SKM-1 treated with dmso at 0.1 percent for 144 hours (cell line): ENCODE results near the gene RSAD1.
"Not testable (repeated sequence)": the region's sequence is repeated elsewhere in the genome, so short reads cannot be mapped to it uniquely, and the experiment has no call there.

Experiments used
- DNase-seq: peaks from one replicate; lab custom pipeline; 2025; ENCODE audit not compliant: unreplicated experiment; lab: John Stamatoyannopoulos, UW

RSAD1 gene

GRCh38 chr17:50471009-50471905 is 7.4 kb upstream of the RSAD1 start:
- DNase-seq: no peak

- no peak for DNase-seq
Measured at GRCh38 chr17:50472286-50472685, 6.4 kb upstream of the RSAD1 start.

- not testable (repeated sequence) for DNase-seq
Measured at GRCh38 chr17:50472761-50473161, 5.9 kb upstream of the RSAD1 start.

- DNase-seq: no peak
Measured at GRCh38 chr17:50473901-50474300, 4.8 kb upstream of the RSAD1 start.

- DNase-seq: no peak
Measured at GRCh38 chr17:50474523-50474922, 4.1 kb upstream of the RSAD1 start.

- DNase-seq: no peak
Measured at GRCh38 chr17:50475362-50475761, 3.3 kb upstream of the RSAD1 start.

GRCh38 chr17:50475775-50476544 is 2.7 kb upstream of the RSAD1 start:
- not testable (repeated sequence) for DNase-seq

- DNase-seq: no peak
Measured at GRCh38 chr17:50476545-50477315, 1.9 kb upstream of the RSAD1 start.

- no peak for DNase-seq
Measured at GRCh38 chr17:50477976-50478375, 684 bp upstream of the RSAD1 start.

GRCh38 chr17:50479522-50480141 is 972 bp downstream of the RSAD1 start:
- DNase-seq: peak; percentile 73

GRCh38 chr17:50480142-50480764 is 1.6 kb downstream of the RSAD1 start:
- DNase-seq: no peak

- DNase-seq: peak; percentile 43
Measured at GRCh38 chr17:50480854-50481490, 2.3 kb downstream of the RSAD1 start.

GRCh38 chr17:50481648-50482047 is 3.0 kb downstream of the RSAD1 start:
- DNase-seq: no peak

GRCh38 chr17:50482110-50482509 is 3.5 kb downstream of the RSAD1 start:
- no peak for DNase-seq

- peak; percentile 73 for DNase-seq
Measured at GRCh38 chr17:50482516-50482915, 3.9 kb downstream of the RSAD1 start.

GRCh38 chr17:50483266-50483665 is 4.6 kb downstream of the RSAD1 start:
- DNase-seq: no peak

GRCh38 chr17:50484386-50485155 is 5.9 kb downstream of the RSAD1 start:
- DNase-seq: no peak

- DNase-seq: no peak
Measured at GRCh38 chr17:50487213-50488096, 8.8 kb downstream of the RSAD1 start.
